Stomach (tissue), 9 donors: ENCODE measurements around the gene EHMT1. TPM values are rescaled to one million over a fixed set of nuclear protein-coding genes. Genes with fewer than 3 reads are reported as not detected.

Experiments used
- DNase-seq, 2 donors: peaks; one replicate each; pipeline versions ENCODE4 v3.0.0 to v3.0.0-alpha.2; 2013 to 2019
- H3K27ac ChIP-seq, 5 donors: fragments of 200-600 bp in 4 of 5; sonication (generic) in 4 of 5; one replicate each; pipeline ENCODE4 v1.5.1; 2013 to 2019; ENCODE audit warnings: mild to moderate bottlenecking in 1 of 5, moderate library complexity in 1 of 5
- H3K27me3 ChIP-seq, 3 donors: fragments of 200-600 bp; sonication (generic); one replicate each; pipeline ENCODE4 v1.5.1; 2017 to 2019; ENCODE audit warnings: mixed run types in 1 of 3
- H3K36me3 ChIP-seq, 4 donors: fragments of 200-600 bp; sonication (generic); 1 replicate in 3 of 4; 2 replicates in 1 of 4; pipeline ENCODE4 v1.5.1; 2016 to 2019
- H3K4me1 ChIP-seq, 4 donors: fragments of 200-600 bp; sonication (generic); one replicate each; pipeline ENCODE4 v1.5.1; 2016 to 2019
- H3K4me3 ChIP-seq, 4 donors: fragments of 200-600 bp; sonication (generic) in 3 of 4; one replicate each; pipeline ENCODE4 v1.5.1; 2016 to 2019; ENCODE audit warnings: mild to moderate bottlenecking in 1 of 4
- H3K9me3 ChIP-seq, 4 donors: fragments of 200-600 bp; sonication (generic); one replicate each; pipeline ENCODE4 v1.5.1; 2016 to 2019
- CTCF ChIP-seq, 7 experiments: fragments of 450-650 bp in 4 of 7; fragments of 200-600 bp in 3 of 7; sonication (generic) in 3 of 7; IDR thresholded peaks; one replicate each; pipeline ENCODE4 v1.5.1; 2016 to 2019; ENCODE audit warnings: antibody characterized with exemption in 7 of 7, control low read depth in 2 of 7, mild to moderate bottlenecking in 1 of 7
- EP300 ChIP-seq: sonication (generic); formaldehyde crosslinking; IDR thresholded peaks from one replicate; pipeline ENCODE4 v1.6.1; 2017; ENCODE audit warnings: antibody characterized with exemption
- POLR2A ChIP-seq, 4 donors: fragments of 450-650 bp; IDR thresholded peaks; one replicate each; pipeline ENCODE4 v1.6.1; 2016; ENCODE audit warnings: antibody characterized with exemption in 4 of 4, control low read depth in 2 of 4, mild to moderate bottlenecking in 1 of 4, moderate library complexity in 1 of 4
- POLR2AphosphoS5 ChIP-seq, 3 donors: sonication (generic); formaldehyde crosslinking; IDR thresholded peaks; one replicate each; pipeline ENCODE4 v1.6.1; 2016; ENCODE audit warnings: antibody characterized with exemption in 3 of 3
- WGBS, 5 donors: extraction: QIAGEN DNeasy Blood & Tissue Kit in 3 of 5; methylation state at CpG; one replicate each; pipeline versions ENCODE4 v1.1.5 to v1.1.7; 2013 to 2018; 5-methylcytosine and 5-hydroxymethylcytosine counted together
- intact Hi-C: fragments of 100-400 bp; cut with DNase I; formaldehyde crosslinking; loops from one replicate; pipeline ENCODE4 v1.15.1; 2023; ENCODE audit warnings: low total_unique reads
- polyA plus RNA-seq, 3 donors: library from polyadenylated mRNA; stranded (reverse); fragments of 200-250 nt; gene quantifications; one replicate each; pipeline ENCODE4 v1.2.3, GENCODE V29; 2013
- total RNA-seq, 5 donors: library from RNA; depleted of rRNA; stranded (reverse); fragments of >200 nt; gene quantifications; one replicate each; pipeline versions ENCODE4 v1.1.0 to v1.2.3, GENCODE V29; 2014 to 2016
- donor health status: healthy with polysubstance abuse.
- donor health status: Bipolar disorder and iron deficiency.
- donor health status: healthy.

The EHMT1 gene
- total and polyA plus RNA-seq, 8 donors: 23.9 to 419 (median 79.5) TPM

DNA sequence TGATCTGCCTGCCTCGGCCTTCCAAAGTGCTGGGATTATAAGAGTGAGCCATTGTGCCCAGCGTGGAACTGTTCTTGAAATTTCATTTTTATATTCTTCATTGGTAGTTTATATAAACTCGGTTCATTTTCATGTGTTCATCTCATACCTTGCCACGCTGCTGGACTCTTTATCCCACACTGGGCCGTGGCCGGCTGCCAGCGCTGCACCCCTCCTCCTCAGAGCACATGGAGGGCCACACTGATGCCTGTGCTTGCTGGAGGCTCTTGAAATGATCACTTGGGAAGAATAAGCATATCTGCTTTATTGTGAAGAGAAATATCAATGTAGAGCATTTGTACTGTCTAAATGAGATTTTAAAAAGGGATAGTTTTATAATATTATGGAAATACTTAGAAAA is 69.5 kb downstream of the EHMT1 start:
- peaks cover 0 to 4% (median 0%) of the 10 kb centered on the region in 4 donors for H3K36me3 ChIP-seq
- no peaks in the 10 kb centered on the region for H3K27me3 ChIP-seq
- no peak for DNase-seq
- H3K4me3 ChIP-seq: no peak overlapping the region
- TF ChIP-seq POLR2AphosphoS5 (IDR thresholded peaks at IDR 0.05) (no peak), EP300 (no peak), CTCF (IDR thresholded peaks at IDR 0.05) (no peak), POLR2A (IDR thresholded peaks at IDR 0.05) (no peak)
- no peaks in the 10 kb centered on the region for H3K9me3 ChIP-seq
- WGBS, 5 donors: 86 to 97% (median 94%) methylated on average over 7 of the region's 7 CpGs
- H3K4me1 ChIP-seq: peaks cover 0 to 56% (median 36%) of the 10 kb centered on the region in 4 donors
- no peak overlapping the region for H3K27ac ChIP-seq
- intact Hi-C loops: no loop called here

- no peaks in the 10 kb centered on the region for H3K27me3 ChIP-seq
- 70 to 81% (median 72%) methylated on average over 8 of the region's 8 CpGs for WGBS, 5 donors
- TF ChIP-seq EP300: no peak
- no peak for TF ChIP-seq POLR2AphosphoS5 (IDR thresholded peaks at IDR 0.05)
- TF ChIP-seq POLR2A (IDR thresholded peaks at IDR 0.05): no peak
- TF ChIP-seq CTCF (IDR thresholded peaks at IDR 0.05): no peak
- peaks cover 0 to 56% (median 35%) of the 10 kb centered on the region in 4 donors for H3K4me1 ChIP-seq
- H3K4me3 ChIP-seq: no peak overlapping the region
- H3K27ac ChIP-seq: no peak overlapping the region
- H3K36me3 ChIP-seq: peaks cover 0 to 4% (median 0%) of the 10 kb centered on the region in 4 donors
- DNase-seq: no peak
- intact Hi-C loops: no loop called here
- no peaks in the 10 kb centered on the region for H3K9me3 ChIP-seq
These were observed 69.9 kb downstream of the EHMT1 start for GRCh38 chr9:137688725-137689124.

DNA sequence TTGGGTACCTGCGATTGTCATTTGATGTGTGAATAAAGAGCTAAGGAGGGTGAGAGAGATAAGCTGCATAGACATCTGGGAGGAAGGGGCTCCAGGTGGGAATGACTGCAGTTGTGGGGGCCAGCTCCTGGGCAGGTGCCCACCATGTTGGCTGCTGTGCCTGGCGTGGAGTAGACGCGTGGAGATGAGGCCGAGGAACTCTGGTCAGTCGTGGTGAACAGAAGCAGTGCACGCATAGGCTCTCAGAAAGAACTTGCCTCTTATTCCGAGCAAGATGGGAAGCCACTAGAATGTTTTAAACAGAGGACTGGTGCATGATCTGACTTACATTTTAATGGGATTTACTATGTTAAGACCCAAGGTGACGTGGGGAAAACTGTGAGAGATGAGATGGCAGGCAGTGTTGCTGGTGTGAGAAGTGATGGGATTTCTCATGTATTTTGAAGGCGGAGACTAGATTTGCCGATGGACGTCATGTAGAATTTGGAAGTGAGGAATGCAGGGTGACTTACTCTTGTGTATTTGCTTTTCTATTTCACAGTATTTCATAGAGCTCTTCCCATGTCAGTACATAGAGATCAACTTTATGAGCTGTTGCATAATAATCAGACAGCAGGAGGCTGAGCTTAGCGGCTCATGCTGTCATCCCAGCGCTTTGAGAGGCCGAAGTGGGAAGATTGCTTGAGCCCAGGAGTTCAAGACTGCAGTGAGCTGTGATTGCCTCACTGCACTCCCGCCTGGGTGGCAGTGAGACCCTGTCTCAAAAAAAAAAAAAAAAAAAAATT is 71.1 kb downstream of the EHMT1 start:
- TF ChIP-seq POLR2A (IDR thresholded peaks at IDR 0.05) (no peak), EP300 (no peak), POLR2AphosphoS5 (IDR thresholded peaks at IDR 0.05) (no peak), CTCF (IDR thresholded peaks at IDR 0.05) (no peak)
- Histone ChIP-seq H3K27ac (no peak overlapping the region), H3K36me3 (peaks cover 0 to 4% (median 0%) of the 10 kb centered on the region in 4 donors), H3K27me3 (no peaks in the 10 kb centered on the region), H3K4me1 (peaks cover 0 to 58% (median 39%) of the 10 kb centered on the region in 4 donors), H3K9me3 (no peaks in the 10 kb centered on the region), H3K4me3 (no peak overlapping the region)
- no peak for DNase-seq
- intact Hi-C loops: no loop called here
- WGBS, 5 donors: 87 to 89% (median 89%) methylated on average over 16 of the region's 16 CpGs

- no peak for DNase-seq
- TF ChIP-seq POLR2A (IDR thresholded peaks at IDR 0.05) (no peak), EP300 (no peak), CTCF (IDR thresholded peaks at IDR 0.05) (no peak), POLR2AphosphoS5 (IDR thresholded peaks at IDR 0.05) (no peak)
- 92 to 98% (median 94%) methylated on average over 6 of the region's 6 CpGs for WGBS, 5 donors
- peaks cover 0 to 65% (median 45%) of the 10 kb centered on the region in 4 donors for H3K4me1 ChIP-seq
- H3K36me3 ChIP-seq: peaks cover 0 to 4% (median 0%) of the 10 kb centered on the region in 4 donors
- H3K9me3 ChIP-seq: no peaks in the 10 kb centered on the region
- intact Hi-C loops: no loop called here
- no peak overlapping the region for H3K27ac ChIP-seq
- no peak overlapping the region for H3K4me3 ChIP-seq
- no peaks in the 10 kb centered on the region for H3K27me3 ChIP-seq
These were observed 72.3 kb downstream of the EHMT1 start for GRCh38 chr9:137690930-137691645.
